ENCODE measurements around the gene ATP6V0D1. TPM values are rescaled to one million over a fixed set of nuclear protein-coding genes. Genes with fewer than 3 reads are reported as not detected.

ATP6V0D1 gene
- total RNA-seq, 1 experiment from 2014 or later, result 99.0 TPM

- DNase-seq (ENCODE audit: low spot score), result no peak
Measured at GRCh38 chr16:67445441-67445912, 35.5 kb downstream of the ATP6V0D1 start.

DNA sequence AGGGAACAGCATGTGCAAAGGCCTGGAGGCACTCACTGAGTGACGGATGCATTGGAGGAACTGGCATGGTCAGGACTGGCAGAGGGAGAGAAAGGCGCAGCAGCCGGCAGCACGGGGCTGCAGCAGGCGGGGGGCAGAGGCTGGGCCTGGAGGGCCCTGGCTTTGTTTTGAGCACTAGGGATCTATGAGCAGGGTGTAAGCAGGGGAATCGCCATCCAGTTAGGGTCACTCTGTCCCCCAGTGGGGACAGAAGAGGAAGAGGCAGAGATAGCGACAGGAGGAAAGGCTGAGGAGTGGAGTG lies 35.9 kb downstream of the ATP6V0D1 start:
- no peak for DNase-seq (ENCODE audit: low spot score)

- no peak for DNase-seq (ENCODE audit: low spot score)
Measured at GRCh38 chr16:67444259-67445125, 36.5 kb downstream of the ATP6V0D1 start.

DNA sequence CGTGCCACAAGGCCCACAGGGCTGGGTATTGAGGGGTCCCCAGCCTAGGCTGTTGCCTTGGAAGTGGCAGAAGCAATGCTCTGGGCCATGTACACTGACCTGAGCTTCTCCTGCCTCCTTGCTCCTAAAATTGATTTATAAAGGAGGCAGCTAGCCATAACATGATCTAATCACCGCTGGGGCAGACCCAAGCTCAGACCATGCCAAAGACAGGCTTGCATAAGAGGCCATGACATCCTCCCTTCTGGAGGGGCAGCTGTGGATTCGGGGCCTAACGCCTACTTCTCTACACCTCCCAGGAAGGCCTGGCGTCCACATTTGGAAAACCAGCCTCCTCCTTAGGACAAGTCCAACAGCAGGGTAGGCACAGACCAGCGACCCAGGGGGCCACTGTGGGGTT lies 37.7 kb downstream of the ATP6V0D1 start:
- no peak for DNase-seq (ENCODE audit: low spot score)

DNA sequence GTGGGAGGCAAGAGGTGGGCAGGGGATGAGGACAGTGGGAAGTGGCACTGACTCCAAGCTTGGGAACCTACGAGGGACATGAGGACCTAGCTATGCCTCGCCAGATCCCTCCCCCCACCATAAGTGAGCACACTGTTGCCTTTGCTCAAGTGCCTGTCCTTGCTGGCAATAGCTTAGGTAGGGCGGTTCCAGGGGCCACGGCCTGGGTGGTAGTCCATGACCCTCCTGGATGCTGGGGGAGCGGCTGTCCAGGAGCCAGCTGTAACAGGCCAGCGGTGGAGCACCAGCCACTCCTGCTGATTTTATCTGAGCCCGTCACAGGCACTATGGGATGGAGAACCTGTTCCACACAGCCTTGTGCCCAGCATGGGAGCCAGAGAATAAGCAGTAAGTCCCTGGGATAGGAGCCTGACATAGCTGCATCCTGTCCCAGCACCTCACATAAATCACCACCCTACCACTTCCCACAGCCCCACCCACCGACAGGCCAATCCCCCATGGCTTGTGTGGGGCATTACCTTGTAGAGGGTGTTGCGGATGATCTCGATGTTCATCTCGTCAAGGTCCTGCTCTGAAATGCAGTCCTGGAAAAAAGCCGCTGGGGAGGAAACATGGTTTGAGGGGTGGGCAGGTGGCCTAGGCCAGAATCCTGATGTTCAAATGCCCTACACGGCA lies 38.2 kb downstream of the ATP6V0D1 start:
- DNase-seq (ENCODE audit: low spot score), result no peak

DNA sequence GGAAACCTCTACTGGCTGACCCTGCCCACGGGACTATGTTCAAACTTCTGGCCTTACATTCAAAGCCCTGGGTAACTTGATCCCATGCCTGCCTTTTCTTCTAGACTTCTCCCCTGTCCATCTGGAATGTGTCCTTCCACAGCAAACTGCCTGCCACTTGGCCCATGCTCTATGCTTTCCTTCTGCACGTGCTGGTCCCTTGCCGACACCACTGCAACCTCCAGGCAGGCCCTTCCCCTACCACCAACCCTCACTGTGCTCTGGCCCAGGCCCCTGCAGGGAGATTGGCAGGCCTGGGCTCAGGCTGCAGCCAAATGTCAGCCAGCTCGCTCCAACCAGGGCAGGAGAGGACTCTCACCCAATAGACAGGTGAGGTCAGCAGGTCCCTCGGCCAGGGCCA lies 39.0 kb downstream of the ATP6V0D1 start:
- no peak for DNase-seq (ENCODE audit: low spot score)

GRCh38 chr16:67441271-67441753 lies 39.6 kb downstream of the ATP6V0D1 start:
- peak; percentile 77 for DNase-seq (ENCODE audit: low spot score)

GRCh38 chr16:67438824-67439393 lies 42.0 kb downstream of the ATP6V0D1 start:
- DNase-seq (ENCODE audit: low spot score), result no peak

GRCh38 chr16:67438098-67438791 lies 42.7 kb downstream of the ATP6V0D1 start:
- no peak for DNase-seq (ENCODE audit: low spot score)

GRCh38 chr16:67437513-67437912 lies 43.4 kb downstream of the ATP6V0D1 start:
- no peak for DNase-seq (ENCODE audit: low spot score)

GRCh38 chr16:67436640-67437193 lies 44.2 kb downstream of the ATP6V0D1 start:
- DNase-seq (ENCODE audit: low spot score), result no peak

GRCh38 chr16:67435758-67436164 lies 45.2 kb downstream of the ATP6V0D1 start:
- no peak for DNase-seq (ENCODE audit: low spot score)

DNA sequence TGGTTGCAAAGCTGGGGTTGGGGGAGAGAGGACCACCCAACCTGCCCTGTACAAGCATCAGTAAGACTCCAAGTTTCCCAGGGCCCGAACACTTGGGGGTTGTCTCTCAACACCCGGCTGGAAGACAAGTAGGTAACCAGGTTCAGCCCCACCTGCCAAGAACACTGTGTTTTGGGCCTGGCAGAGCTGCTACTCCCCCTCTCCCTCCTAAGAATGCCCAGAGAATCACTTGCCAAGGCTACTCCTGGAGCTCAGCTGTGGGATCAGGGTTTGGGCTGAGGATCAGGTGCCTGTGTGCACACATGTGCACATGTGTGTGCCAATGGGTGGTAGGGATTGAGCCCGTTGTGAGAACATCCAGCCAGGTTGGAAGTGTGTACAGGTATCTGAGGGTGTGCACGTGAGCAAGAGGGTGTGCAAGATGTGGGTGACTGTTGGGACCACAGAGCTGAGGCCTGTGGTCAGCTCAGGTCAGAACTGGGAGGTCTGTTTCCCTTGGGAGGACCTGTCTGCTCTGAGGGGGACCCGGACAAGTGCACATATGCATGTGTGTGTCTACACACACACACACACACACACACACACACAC lies 47.7 kb downstream of the ATP6V0D1 start:
- DNase-seq (ENCODE audit: low spot score), result no peak

GRCh38 chr16:67432506-67432890 lies 48.5 kb downstream of the ATP6V0D1 start:
- DNase-seq (ENCODE audit: low spot score), result no peak

DNA sequence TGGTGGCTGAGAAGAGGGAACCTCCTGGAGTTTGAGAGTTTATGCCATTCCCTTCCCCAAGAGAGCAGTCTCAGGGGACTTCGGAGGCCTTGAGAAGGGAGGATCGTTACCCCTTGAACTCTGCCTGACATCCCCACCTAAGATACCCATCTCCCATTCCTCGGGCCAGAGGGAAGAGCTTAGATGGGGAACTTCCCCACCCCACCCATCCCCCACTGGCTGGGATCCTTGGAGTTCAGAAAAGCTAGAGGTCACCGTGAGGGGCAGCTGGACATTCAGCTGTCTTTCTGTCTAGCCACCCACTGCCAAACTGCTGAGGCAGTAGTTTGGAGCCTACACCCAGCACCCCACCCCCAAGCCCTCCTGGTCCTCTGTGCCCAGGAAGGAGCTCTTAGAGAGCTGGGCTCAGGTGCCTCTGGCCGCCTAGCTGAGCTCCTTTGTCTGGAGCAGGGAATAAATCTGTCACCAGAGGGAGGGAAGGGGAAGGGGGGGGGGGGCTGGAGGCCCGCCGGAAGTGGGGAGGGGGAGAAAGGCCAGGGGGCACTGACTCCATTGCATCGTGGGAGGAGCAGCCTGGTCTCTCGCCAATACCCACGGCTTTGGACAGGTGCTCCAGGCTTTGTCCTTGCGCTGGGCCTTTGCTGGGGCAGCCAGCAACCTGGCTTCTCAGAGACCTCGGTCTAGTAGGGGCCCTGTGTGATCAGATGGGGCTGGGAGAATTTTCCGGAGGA lies 49.0 kb downstream of the ATP6V0D1 start:
- no peak for DNase-seq (ENCODE audit: low spot score)

DNA sequence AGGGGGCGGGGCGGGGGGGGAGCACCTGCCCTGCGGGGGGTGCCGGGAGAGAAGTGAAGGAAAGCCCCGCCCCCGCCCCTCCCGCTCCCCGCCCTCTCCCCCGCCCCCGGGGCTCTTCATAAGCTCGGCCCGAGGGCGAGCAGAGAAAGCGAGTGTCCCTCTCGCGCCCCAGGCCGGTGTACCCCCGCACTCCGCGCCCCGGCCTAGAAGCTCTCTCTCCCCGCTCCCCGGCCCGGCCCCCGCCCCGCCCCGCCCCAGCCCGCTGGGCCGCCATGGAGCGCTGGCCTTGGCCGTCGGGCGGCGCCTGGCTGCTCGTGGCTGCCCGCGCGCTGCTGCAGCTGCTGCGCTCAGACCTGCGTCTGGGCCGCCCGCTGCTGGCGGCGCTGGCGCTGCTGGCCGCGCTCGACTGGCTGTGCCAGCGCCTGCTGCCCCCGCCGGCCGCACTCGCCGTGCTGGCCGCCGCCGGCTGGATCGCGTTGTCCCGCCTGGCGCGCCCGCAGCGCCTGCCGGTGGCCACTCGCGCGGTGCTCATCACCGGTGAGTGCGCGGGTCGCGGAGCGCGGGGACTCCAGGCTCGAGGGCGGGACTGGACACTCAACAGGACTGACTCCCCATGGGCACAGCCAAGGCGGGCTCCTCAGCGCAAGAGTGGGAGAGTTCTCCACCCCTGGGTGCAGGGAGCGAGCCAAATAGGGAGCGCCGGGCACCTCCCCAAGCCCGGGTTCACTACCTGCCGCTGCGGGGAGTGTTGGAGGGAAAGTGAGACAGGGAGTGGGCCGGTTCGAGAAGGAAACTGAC lies 49.8 kb downstream of the ATP6V0D1 start, which contains the start of gene HSD11B2:
Gene HSD11B2, plus strand, starts transcription at position 145 of the 798 bp plus-strand sequence. Its CDS starts 128 bp downstream, at position 273.
- peak; percentile 34 for DNase-seq (ENCODE audit: low spot score)

- DNase-seq (ENCODE audit: low spot score), result no peak
Measured at GRCh38 chr16:67430504-67430976, 50.4 kb downstream of the ATP6V0D1 start.

DNA sequence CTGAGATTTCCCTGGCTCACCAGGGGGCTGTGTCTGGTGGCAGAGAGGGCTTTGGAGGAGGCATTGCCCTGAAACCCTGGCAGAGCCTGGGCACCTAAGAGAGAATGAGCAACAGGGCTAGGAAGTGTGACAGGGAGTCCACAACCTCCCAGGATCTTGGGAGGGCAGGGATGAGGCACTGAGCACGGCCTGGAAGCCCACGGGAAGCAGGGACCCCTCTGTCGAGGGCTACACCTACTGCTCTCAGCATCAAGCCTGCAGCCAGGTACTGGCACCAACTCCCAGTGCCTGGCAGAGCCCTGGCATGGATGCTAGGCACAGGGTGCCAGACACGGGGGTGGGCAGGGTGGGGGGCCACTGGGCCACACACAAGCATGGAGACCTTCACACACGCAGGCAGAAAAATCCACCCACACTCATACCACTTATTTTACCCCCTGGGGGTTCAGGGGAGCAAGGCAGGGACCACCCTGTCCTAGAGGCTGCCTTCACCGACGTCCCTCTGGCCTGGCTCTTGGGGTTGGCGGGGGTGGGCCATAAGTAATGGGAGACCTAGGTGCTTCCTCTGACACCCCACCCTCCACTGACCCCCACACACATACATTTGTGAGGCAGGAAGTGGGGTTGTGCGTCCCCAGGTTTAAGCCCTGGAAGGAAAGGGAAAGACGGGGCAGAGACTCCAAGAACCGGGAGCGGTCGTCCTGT lies 51.0 kb downstream of the ATP6V0D1 start:
- no peak for DNase-seq (ENCODE audit: low spot score)

All from H4 (cell line).